Aorta (tissue), 5 donors: ENCODE results near the gene PI4KA. TPM values are rescaled to one million over a fixed set of nuclear protein-coding genes. Genes with fewer than 3 reads are reported as not detected.

Experiments used
- ATAC-seq: fragments of 200-7000 bp; cut with Tn5 transposase; one replicate; pipeline ENCODE4 v1.9.1; 2022; ENCODE audit warnings: moderate library complexity; ENCODE audit not compliant: low FRiP score
- DNase-seq, 2 donors: peaks; one replicate each; pipeline ENCODE4 v3.0.0-alpha.2; 2020
- H3K27ac ChIP-seq, 2 donors: one replicate each; pipeline ENCODE4 v1.5.1; 2013; ENCODE audit warnings: low read length in 2 of 2, mild to moderate bottlenecking in 2 of 2, moderate library complexity in 2 of 2, control low read depth in 1 of 2, inconsistent platforms in 1 of 2, low read depth in 1 of 2
- H3K27me3 ChIP-seq, 2 donors: one replicate each; pipeline ENCODE4 v1.6.1; 2013; ENCODE audit warnings: control low read depth in 1 of 2, low read length in 1 of 2, mild to moderate bottlenecking in 1 of 2, moderate library complexity in 1 of 2; ENCODE audit not compliant: insufficient read depth in 2 of 2, control insufficient read depth in 1 of 2
- H3K36me3 ChIP-seq, 2 donors: one replicate each; pipeline ENCODE4 v1.6.1; 2013; ENCODE audit warnings: control low read depth in 1 of 2, low read length in 1 of 2, mild to moderate bottlenecking in 1 of 2; ENCODE audit not compliant: insufficient read depth in 2 of 2, control insufficient read depth in 1 of 2
- H3K4me1 ChIP-seq, 2 donors: one replicate each; pipeline ENCODE4 v1.6.1; 2013; ENCODE audit warnings: low read length in 2 of 2, control low read depth in 1 of 2, mild to moderate bottlenecking in 1 of 2, moderate library complexity in 1 of 2; ENCODE audit not compliant: insufficient read depth in 2 of 2, control insufficient read depth in 1 of 2
- H3K4me3 ChIP-seq, 2 donors: one replicate each; pipeline ENCODE4 v1.5.1; 2013; ENCODE audit warnings: low read length in 2 of 2, control low read depth in 1 of 2, mild to moderate bottlenecking in 1 of 2
- H3K9me3 ChIP-seq: one replicate; pipeline ENCODE4 v1.6.1; 2013; ENCODE audit warnings: mild to moderate bottlenecking, low read length; ENCODE audit not compliant: control insufficient read depth
- WGBS, 2 donors: extraction: QIAGEN DNeasy Blood & Tissue Kit; methylation state at CpG; one replicate each; pipeline ENCODE4 v1.1.7; 2013; 5-methylcytosine and 5-hydroxymethylcytosine counted together
- intact Hi-C, 2 donors: fragments of 100-400 bp; cut with DNase I; formaldehyde crosslinking; loops; one replicate each; pipeline versions ENCODE4 v1.14.2 to v1.15.0; 2022
- polyA plus RNA-seq, 2 donors: library from polyadenylated mRNA; stranded (reverse); fragments of 200-250 nt; gene quantifications; one replicate each; pipeline ENCODE4 v1.2.3, GENCODE V29; 2013
- total RNA-seq, 2 donors: library from RNA; stranded (reverse); fragmentation: NEBNext Ultra II Directional; extraction: Animal tissue kit (Norgen Biotek cat#: 25700); gene quantifications; one replicate each; pipeline ENCODE4 v1.2.1, GENCODE V29; 2021
- donor health status: healthy with polysubstance abuse.
- donor health status: Bipolar disorder and iron deficiency.
- donor health status: DM: no; HTN: no; CAD: no.
- donor health status: DM: no; HTN: no; CAD: no.
- donor health status: DM: yes; HTN: yes; CAD: no.

PI4KA gene
- total and polyA plus RNA-seq, 4 donors, result 21.9 to 107 (median 74.8) TPM

GRCh38 chr22:20761536-20761935 lies 97.1 kb downstream of the PI4KA start:
- H3K27ac ChIP-seq, result no peak overlapping the region
- H3K36me3 ChIP-seq, result peaks cover 0 to 9% of the 10 kb centered on the region in 2 donors
- H3K27me3 ChIP-seq, result no peaks in the 10 kb centered on the region
- WGBS, 2 donors, result 49 to 53% methylated on average over 2 of the region's 2 CpGs
- no peak for ATAC-seq
- no peaks in the 10 kb centered on the region for H3K4me1 ChIP-seq
- intact Hi-C loops, result no loop called here
- no peak overlapping the region for H3K4me3 ChIP-seq
- no peak for DNase-seq
- H3K9me3 ChIP-seq, result no peaks in the 10 kb centered on the region

DNA sequence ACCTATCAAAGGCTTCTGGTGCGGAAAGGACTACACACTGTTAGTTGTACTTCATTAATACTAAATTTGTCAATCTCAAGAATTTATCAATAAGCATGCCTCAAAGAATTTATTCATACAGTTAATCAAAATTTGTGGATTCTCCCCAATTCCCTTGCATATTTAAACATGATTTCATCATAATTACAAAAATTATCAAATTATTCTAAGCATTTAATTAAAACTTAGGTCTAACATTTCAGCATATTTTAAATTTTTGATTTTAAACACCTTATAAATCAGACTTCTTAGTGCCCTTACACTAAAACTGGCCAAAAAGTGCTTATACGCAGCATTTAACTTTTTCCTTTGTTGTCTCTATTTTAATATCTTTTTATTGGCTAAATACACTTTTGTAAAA lies 98.5 kb downstream of the PI4KA start:
- ATAC-seq (no peak), DNase-seq (no peak)
- Histone ChIP-seq H3K27ac (no peak overlapping the region), H3K36me3 (peaks cover 0 to 4% of the 10 kb centered on the region in 2 donors), H3K27me3 (no peaks in the 10 kb centered on the region), H3K4me1 (no peaks in the 10 kb centered on the region), H3K4me3 (no peak overlapping the region), H3K9me3 (no peaks in the 10 kb centered on the region)
- 96 to 98% methylated on average over 2 of the region's 2 CpGs for WGBS, 2 donors
- intact Hi-C loops, result no loop called here

DNA sequence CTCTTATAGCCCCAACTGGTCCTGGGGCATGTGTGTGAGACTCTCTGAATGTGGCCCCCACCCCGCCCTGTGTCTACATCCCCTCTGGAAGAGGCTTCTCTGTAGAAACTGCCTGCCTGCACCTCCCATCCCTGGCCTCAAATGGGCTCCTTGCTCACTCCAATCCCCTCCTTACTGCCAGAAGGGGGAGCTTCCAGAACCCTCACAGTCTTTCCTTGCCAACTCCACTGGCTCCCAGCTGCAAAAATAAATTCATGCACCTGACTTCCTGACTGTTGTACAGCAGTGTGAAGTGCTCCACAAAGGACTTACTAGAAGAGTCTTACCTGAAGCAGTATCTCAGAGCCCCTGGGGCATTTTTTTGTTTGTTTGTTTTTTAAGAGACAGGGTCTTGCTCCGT lies 99.9 kb downstream of the PI4KA start:
- Histone ChIP-seq H3K4me1 (no peaks in the 10 kb centered on the region), H3K27ac (no peak overlapping the region), H3K4me3 (no peak overlapping the region), H3K27me3 (no peaks in the 10 kb centered on the region), H3K9me3 (no peaks in the 10 kb centered on the region), H3K36me3 (peaks cover 0 to 4% of the 10 kb centered on the region in 2 donors)
- 99 to 100% methylated on average over 2 of the region's 2 CpGs for whole genome bisulfite sequencing, 2 donors
- DNase-seq (no peak), ATAC-seq (no peak)
- intact Hi-C loops, result no loop called here

DNA sequence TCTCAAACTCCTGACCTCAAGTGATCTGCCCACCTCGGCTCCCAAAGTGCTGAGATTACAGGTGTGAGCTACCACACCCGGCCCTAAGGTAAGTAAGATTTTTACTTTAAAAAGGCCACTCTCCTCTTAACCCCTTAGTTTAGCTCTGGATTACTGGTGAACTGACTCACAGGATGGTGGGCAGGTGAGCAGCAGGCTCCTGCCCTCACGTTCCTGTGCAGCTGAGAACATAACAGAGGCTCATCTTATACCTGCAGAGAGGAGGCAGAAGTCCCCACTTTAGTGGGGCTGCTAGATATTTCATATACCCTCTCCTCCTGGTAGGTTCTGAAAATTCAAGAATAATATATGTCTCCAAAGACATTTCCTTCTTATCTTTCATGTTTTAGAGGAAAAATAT lies 101.8 kb downstream of the PI4KA start:
- H3K27ac ChIP-seq, result no peak overlapping the region
- H3K4me1 ChIP-seq, result no peaks in the 10 kb centered on the region
- H3K9me3 ChIP-seq, result no peaks in the 10 kb centered on the region
- ATAC-seq (no peak), DNase-seq (no peak)
- peaks cover 0 to 4% of the 10 kb centered on the region in 2 donors for H3K36me3 ChIP-seq
- whole genome bisulfite sequencing, 2 donors, result 95 to 98% methylated on average over 3 of the region's 3 CpGs
- no peaks in the 10 kb centered on the region for H3K27me3 ChIP-seq
- H3K4me3 ChIP-seq, result no peak overlapping the region
- intact Hi-C loops, result no loop called here

DNA sequence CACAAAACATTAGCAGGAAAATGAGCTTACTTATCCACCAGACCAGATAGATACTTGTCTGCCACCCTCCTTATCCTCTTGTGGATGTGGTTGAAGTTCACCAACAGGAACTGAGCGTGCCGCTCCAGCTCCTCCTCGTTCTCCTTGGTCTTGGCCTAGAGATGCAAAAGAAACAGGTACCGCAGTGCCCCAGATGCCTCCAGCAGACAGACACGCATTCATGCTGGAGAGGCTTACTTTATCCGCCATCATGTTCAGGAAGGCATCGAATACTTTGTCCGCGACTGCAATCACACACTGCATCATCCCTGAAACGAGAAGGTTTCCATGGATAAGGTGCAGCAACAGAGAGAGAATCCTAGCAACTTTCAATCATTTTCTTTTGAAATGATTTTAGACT lies 105.7 kb downstream of the PI4KA start:
- Histone ChIP-seq H3K36me3 (peaks cover 0 to 1% of the 10 kb centered on the region in 2 donors), H3K4me1 (no peaks in the 10 kb centered on the region), H3K27ac (no peak overlapping the region), H3K27me3 (no peaks in the 10 kb centered on the region), H3K9me3 (no peaks in the 10 kb centered on the region), H3K4me3 (no peak overlapping the region)
- no peak for ATAC-seq
- 95 to 98% methylated on average over 10 of the region's 10 CpGs for WGBS, 2 donors
- DNase-seq, result peak in 1 of 2 donors; percentile 21
- intact Hi-C loops, result no loop called here

GRCh38 chr22:20752104-20752741 lies 106.4 kb downstream of the PI4KA start:
- Histone ChIP-seq H3K36me3 (peaks cover 0 to 4% of the 10 kb centered on the region in 2 donors), H3K9me3 (no peaks in the 10 kb centered on the region), H3K27me3 (no peaks in the 10 kb centered on the region), H3K4me3 (no peak overlapping the region), H3K4me1 (no peaks in the 10 kb centered on the region), H3K27ac (no peak overlapping the region)
- ATAC-seq (no peak), DNase-seq (peak in 1 of 2 donors; percentile 42)
- WGBS, 2 donors, result 95% methylated on average over 7 of the region's 7 CpGs
- intact Hi-C loops, result no loop called here

DNA sequence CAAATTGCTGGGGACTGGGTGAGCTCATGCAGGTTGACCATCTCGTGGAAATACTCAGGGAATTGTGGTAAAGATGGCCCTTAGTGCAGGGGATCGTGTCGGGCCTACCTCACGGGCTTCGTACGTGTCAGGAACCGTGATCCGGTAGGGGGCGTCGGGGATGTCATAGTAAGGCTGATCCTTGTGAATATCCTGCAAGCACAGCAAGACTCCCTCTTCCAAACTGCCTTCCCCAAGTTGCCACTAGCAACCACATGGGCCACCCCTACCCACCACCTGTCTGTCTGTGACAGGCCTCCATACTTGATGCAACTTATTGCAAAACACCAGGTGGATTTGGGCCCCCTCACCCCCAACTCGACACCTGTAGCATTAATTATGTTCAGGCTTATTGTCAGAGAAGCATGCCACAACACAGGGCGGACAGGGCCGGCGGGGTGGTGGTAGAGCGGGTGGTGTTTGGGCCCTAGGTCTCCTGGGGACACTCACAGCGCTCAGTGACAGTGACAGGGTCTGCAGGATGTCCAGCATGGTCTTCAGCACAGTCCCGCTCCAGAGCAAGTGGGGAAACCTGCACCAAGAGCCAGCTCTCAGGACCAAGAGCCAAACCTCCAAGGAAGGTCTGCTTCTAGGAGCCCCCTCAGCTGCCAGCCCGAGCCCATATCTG lies 107.3 kb downstream of the PI4KA start:
- intact Hi-C loops, result no loop called here
- Histone ChIP-seq H3K27me3 (no peaks in the 10 kb centered on the region), H3K4me3 (no peak overlapping the region), H3K9me3 (no peaks in the 10 kb centered on the region), H3K36me3 (peaks cover 0 to 7% of the 10 kb centered on the region in 2 donors), H3K27ac (no peak overlapping the region), H3K4me1 (no peaks in the 10 kb centered on the region)
- DNase-seq (peak in 1 of 2 donors; percentile 73), ATAC-seq (no peak)
- WGBS, 2 donors, result 88 to 93% methylated on average over 18 of the region's 18 CpGs

GRCh38 chr22:20750461-20751184 lies 108.0 kb downstream of the PI4KA start:
- Histone ChIP-seq H3K4me1 (no peaks in the 10 kb centered on the region), H3K27ac (peak overlapping the region in 1 of 2 donors; percentile 29), H3K36me3 (peaks cover 0 to 7% of the 10 kb centered on the region in 2 donors), H3K27me3 (no peaks in the 10 kb centered on the region), H3K4me3 (no peak overlapping the region), H3K9me3 (no peaks in the 10 kb centered on the region)
- intact Hi-C loops, result no loop called here
- DNase-seq (peak; percentile 83 to 85), ATAC-seq (no peak)
- 43 to 45% methylated on average over 9 of the region's 9 CpGs for WGBS, 2 donors
